Endometrial microvascular endothelial cells (primary cell): Measurements from ENCODE around the gene GAS6. TPM values are rescaled to one million over a fixed set of nuclear protein-coding genes. Genes with fewer than 3 reads are reported as not detected.
"Not testable (repeated sequence)": the region's sequence is repeated elsewhere in the genome, so short reads cannot be mapped to it uniquely, and the experiment has no call there.

Experiments
- in situ Hi-C: cut with HindIII; loops from 2 replicates; pipeline ENCODE4 v1.10.0; 2017; ENCODE audit warnings: low sequenced_read_pairs, low pct_unique_long_range_greater_than_20kb; ENCODE audit errors: inconsistent ontology term
- total RNA-seq: library from RNA; depleted of rRNA; stranded (reverse); fragments of >200 nt; gene quantifications from one replicate; pipeline ENCODE4 v1.2.3, GENCODE V29; 2015; ENCODE audit errors: inconsistent ontology term

GAS6 gene
- 36.1 TPM for total RNA-seq

DNA sequence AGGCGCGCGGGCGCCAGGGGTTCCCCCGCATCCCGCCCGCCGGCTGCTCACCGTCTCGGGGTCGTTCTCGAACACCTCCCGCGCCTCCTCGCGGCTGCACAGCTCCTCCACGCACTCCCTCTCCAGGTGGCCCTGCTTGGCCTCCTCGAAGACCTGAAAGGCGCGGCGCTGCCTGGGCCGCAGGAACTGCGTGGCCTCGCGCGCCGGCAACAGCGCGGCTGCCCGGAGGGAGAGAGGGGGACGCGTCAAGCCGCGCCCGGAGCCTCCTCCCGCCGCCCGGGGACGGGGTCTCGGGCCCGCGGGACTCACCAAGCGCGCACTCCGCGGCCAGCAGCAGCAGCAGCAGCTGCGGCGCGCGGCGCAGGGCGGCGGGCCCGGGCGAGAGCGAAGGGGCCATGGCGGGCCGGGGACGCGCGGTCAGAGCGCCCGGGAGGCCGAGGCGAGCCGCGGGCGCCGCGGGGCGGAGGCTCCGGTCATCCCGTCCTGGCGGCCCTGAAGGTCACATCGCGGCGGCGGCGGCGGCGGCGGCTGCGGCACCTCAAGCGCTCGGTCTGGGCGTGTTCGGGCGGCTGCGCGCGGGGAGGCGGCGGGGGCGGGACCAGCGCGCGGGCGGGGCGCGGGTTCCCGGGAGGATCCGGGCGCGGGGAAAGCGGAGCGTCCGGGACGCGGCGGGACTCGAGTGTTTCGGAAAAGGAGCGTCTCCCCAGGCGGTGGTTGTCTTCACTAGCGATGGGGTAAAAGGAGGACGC is at the start of gene GAS6:
Gene GAS6, minus strand, starts transcription at position 553 of the 749 bp plus-strand sequence. Its CDS starts 156 bp downstream, at position 397.
- in situ Hi-C loops, result no loop called here

DNA sequence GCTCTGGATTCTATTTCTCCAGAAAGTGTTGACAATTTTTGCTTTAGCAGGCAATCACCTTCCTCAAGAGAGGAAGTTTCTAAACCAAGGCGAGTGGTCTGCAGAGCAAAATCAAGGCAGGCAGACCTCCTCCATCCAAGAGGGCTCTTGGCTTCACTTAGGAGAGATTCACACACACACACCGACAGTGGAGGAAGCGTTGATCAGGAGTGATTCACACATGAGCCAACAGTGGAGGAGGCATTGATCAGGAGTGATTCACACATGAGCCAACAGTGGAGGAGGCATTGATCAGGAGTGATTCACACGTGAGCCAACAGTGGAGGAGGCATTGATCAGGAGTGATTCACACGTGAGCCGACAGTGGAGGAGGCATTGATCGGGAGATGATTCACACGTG is 49.5 kb upstream of the GAS6 start:
- in situ Hi-C loops, result not testable (repeated sequence)

DNA sequence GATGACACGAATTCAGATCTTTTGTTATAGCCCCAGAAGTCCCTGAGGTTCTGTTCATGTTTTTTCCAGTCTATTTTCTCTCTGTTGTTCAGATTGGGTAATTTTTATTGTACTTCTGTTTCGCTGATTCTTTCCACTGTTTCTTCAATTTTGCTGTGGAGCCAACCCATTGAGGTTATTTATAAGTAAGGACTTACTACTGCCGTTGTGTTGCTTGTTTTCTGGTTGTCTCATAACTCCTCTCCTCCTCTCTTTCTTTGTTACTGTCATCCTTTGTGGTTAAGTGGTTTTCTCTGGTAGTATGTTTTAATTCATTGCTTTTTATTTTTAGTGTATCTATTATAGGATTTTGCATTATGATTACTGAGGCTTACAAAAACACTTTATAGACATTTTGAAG is 48.7 kb upstream of the GAS6 start:
- in situ Hi-C loops, result no loop called here

DNA sequence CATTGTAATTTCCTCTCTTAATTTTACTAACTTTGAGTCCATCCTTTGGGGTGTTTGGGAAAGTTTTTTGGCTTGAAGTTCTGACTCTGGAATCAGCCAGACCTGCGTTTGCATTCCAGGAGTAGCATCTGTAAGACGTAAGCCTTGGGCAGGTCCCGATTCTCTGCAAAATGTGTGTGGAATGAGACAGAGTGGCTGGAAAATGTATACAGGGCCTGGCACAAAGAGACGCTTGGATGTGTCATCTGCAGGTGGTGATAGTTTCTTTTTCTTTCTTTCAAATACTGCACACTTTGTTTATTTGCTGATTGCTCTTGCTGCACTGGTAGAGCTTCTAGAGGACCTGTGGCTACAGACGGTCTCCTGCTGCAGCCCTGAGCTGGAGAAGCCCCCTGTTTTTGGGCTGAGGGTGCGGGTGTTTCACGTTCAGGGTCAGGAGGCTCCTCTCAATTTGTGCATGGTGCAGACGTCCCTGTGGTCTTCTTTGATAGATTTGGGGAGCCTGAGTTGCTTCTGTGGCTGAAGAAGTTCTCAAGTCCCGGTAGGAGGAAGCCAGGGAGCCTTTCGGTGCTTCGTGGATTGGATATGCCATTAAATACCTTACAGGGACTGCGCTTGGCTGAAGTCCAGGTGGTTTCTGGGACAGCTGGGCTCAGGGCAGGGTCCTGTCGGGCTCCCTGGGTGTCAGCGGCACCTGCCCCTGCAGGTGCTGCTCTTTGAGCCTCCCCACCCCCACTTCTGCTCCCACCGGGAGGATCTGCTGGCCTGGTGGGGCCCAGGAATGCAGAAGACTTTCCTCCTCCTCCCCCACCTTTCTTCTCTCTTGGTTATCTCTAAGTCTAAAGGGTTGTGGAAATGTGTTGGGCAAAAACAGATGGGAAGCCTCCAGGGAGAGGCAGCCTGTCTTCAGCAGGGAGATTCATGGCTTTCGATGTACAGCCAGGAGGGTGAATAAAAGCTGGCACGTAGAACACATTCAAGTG is 44.0 kb upstream of the GAS6 start:
- in situ Hi-C loops, result no loop called here

DNA sequence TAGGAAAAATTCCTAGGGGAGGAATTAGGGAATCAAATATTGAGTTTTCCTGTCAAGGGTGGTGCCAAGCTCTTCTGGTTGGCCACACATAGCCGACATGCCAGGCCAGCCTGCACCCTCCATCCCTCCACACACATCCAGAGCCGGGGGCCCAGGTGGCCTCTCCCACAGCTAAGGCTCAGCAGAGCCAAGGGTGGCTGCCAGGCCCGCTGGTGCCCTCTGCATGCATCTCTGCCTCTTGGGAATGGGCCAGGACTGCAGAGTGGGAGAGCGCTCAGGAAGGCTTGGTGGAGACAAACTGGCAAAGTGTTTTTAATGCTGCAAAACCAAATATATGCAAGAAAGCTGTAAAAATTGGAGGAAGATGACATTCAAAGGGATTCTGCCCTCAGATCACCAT is 42.7 kb upstream of the GAS6 start:
- in situ Hi-C loops, result no loop called here

DNA sequence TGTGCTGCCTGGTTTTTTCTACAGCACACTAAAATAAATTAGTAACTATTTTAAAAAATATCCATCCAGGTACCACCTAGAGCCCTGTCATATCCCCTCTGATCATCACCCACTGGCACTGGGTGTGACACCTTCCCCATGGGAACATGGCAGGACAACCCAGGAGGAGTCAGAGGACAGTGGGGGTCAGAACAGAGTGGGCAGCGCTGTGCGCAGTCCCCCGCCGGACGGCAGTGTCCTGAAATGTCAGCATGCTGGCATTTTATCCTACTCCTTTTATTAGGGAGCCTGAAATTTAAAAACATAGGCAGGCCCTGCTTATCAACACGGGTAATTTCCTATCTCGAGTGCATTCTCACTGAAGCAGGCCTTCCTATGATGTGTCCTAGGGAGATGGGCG is 42.1 kb upstream of the GAS6 start:
- in situ Hi-C loops, result no loop called here

DNA sequence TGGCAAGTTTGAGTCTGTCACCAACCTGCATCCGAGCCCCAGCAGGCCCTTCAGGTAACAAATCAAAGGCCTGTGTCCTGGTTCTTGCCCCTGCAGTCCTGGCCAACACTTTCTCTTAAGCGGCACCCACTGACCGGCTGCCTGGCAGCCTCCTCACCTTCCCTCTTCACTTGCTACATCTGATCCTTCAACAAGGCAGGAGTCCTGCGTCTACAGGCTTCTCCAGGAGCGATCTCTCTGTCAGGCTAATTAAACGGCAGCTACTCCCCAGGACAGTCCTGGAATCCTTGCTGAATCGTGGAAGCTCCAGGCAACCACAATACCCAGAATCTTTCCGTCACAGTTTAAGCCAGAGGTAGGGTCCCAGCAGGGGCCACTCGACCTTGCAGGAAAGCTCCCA is 41.1 kb upstream of the GAS6 start:
- in situ Hi-C loops, result no loop called here

DNA sequence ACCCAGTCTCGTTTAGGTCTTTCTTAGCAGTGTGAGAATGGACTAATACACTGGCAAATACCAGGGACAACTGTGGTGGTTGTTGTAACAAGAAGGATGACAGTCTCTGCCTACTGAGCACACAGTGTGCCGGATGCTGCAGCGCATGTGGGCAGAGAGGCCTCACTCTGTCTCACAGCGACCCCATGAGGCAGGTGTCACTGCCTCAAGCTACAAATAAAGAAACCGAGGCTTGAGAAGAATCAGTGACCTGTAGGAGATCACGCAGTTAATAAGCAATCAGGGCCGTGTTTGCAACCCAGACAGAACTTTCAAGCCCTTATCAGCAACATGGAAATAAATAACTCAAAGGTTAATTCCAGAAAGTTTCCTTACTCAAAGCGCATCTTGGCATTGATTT is 40.5 kb upstream of the GAS6 start:
- in situ Hi-C loops, result no loop called here

DNA sequence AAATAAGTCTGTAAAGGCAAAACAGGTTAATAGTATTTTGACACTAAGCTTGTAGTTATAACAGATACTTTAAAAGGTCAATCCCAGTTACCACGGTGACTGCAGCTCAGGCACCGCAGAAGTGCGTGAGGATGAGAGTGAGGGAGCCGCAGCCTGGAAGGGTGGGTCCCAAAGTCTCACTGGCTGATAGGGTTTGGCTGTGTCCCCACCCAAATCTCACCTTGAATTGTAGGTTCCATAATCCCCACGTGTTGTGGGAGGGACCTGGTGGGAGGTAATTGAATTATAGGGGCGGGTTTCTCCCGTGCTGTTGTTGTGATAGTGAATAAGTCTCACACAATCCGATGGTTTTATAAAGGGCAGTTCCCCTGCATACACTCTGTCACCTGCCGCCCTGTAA is 40.0 kb upstream of the GAS6 start:
- in situ Hi-C loops, result no loop called here

DNA sequence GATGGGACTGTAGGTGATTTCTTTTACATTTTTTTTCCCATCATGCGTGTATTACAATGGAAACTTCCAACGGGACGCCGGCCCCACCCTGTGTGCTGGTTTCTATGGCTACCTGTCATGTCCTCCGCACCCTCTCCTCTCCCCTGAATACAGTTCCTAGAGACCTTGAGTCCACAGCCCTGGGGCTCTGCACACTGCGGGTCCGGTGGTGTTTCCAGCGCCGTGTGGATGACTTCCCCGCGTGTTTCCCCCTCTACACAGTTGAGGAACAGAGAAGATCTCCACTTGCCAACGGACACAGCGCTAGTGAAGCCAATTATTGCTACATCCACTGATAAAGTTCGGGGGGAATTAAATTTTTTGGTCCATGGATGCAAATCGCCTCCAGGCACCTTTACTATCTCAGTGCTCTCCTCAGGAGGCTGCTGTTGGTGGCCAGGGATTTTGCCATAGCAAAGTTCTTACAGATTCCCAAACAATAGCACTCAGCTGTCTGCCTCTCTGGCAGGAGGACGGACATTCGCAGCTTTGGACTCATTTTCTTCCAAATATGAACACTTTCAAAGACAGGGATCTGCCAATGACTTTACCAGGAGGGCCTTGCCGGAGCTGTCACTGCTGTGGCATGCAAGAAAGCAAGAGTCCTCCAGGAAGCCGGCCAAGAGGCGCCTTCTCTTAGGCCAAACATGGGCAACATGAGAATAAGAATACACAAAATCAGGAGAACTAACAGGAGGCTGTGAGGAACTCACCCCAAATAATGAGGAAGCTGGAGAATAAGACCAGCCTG is 39.3 kb upstream of the GAS6 start:
- in situ Hi-C loops, result no loop called here

DNA sequence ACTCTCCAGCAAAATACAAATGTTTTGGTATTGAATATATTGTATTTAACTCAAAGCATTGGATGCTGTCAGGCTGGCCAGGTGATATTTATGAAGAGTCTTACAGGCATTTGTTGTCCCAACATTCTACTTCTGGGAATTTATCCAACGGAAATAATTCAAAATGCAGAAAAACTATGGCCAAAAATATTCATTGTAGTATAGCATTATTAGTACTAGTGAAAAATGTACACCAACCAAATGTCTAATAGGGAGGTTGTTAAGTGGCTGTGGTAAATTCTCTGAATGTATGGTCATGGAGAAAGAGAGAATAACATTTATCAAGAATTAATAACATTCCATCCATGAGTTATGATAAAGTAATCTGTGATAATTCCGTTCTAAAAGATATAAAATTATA is 38.6 kb upstream of the GAS6 start:
- in situ Hi-C loops, result no loop called here

DNA sequence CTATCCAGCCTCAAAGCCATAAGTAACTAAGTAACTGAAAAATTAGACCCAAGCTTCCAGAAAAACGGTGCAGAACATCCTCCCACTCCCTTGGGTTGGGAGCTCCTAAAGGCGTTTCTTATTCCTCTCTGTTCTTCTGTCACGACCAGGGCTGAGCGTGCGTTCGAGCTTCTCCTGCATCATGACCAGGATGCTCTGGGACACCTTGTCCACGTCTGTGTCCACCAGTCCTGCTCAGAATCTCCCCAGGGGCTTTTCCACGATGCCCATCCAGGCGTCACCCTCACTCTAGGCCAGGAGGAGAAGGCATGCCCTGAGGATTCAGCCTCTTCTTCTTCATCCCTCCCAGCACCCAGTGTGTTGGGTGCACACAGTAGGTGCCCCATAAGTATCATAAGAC is 37.8 kb upstream of the GAS6 start:
- in situ Hi-C loops, result no loop called here

DNA sequence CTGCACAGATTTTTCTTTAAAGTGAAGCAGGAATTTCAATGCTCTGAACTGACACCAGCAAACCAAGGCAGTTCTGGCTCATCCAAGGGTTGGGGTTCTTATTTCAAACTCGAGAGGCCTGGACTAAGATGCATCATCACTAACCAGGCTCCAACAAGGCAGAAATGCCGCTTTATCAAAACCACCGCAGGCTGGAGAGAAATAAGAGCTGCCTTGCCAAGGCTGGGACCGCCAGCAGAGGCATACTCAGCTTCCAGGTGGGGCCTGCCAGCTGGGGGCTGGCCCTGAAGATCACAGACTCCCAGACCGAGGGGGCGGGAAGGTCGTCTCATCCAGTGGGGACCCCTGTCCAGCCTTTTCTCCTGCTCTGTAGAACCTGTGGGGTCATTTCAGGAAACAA is 37.4 kb upstream of the GAS6 start:
- in situ Hi-C loops, result no loop called here

DNA sequence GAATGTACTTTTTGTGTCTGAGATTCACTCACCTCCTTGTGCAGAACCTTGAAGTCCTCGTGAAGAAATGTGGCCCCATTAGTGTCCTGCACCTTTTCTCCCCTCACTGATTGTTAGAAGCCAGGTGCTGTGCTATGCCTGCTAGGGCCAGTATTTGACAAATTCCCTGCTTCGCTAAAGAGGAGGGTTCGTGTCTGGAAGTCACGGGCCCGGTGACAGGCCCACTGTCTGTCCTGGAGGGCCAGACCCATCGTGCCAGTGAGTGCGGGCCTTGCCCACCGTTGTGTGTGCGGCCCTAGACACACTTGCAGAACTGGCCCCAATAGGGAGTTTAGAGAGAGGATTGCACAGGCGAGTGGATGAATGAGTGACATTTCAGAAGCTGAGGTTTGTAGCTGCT is 36.8 kb upstream of the GAS6 start:
- in situ Hi-C loops, result no loop called here

DNA sequence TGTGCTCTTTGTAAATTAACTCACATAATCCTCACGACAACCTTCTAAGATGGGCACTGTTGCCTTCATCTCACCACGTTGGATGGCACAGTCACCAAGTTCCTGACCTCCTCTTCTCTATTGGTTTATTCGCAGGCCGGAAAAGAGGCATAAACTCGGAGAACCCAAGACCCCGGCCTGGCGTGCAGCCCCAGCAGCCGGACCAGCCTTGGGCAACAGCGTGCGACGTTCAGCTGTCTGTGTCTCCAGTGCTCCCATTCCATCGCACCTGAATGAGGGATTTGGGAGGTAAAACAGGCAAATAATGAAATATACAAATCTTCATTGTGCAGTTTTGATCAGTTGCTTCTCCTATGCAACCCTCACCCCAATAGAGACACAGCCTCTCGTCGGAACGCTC is 34.5 kb upstream of the GAS6 start:
- in situ Hi-C loops, result no loop called here

DNA sequence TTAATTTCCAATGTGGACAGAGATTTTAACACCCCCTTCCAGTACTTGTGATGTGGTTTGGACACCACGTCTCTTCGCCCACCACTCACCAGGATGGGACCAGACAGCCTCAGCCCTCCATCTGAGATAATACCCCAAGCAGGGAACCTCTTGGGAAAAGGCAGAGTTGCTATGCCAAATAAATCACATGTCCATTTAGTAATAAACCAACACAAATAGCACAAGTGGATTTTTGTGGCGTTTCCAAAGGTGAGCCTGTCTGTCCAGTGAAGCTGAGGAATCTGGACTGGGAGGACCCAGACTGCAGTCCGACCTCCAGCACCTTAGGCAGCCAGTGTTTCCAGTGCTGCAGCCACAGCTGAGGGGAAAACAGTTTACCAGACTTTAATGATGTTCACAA is 34.1 kb upstream of the GAS6 start:
- in situ Hi-C loops, result no loop called here

DNA sequence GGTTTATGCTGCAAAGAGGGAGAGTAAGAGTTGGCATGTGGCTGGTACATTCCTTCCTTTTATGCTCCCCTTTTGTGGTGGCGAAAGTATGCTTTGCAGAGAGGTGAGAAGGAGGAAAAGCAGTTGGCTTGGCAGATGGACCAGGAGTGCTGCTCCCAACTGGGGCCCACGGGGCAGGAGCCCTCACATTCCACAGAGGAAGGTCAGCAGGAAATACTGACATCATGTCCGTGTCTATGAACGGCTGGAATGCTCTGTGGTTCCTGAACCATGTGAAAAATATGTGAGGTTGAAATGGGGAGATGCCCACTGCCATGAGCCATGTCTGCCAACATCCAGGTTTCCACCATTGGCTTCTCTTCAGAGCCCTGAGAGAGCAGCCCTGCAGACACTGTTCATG is 33.3 kb upstream of the GAS6 start:
- in situ Hi-C loops, result no loop called here

DNA sequence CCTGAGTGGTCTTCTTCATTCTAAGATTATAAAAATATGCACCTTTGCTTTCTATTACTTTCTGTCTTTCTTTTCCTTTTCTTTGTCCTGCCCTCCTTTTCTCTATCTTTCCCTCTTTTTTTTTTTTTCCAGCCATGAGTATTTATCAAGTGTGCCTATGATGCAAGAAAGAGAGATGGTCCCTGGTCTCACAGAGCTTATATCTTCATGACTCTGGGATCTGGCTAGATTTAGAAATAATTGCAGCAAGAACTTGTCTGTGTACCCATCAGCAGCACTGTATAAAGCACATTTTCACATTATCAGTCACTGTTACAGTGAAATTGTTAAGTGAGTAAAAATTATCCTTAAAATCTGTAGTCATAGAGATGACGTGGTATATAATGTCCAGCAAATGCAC is 31.6 kb upstream of the GAS6 start:
- in situ Hi-C loops, result no loop called here

DNA sequence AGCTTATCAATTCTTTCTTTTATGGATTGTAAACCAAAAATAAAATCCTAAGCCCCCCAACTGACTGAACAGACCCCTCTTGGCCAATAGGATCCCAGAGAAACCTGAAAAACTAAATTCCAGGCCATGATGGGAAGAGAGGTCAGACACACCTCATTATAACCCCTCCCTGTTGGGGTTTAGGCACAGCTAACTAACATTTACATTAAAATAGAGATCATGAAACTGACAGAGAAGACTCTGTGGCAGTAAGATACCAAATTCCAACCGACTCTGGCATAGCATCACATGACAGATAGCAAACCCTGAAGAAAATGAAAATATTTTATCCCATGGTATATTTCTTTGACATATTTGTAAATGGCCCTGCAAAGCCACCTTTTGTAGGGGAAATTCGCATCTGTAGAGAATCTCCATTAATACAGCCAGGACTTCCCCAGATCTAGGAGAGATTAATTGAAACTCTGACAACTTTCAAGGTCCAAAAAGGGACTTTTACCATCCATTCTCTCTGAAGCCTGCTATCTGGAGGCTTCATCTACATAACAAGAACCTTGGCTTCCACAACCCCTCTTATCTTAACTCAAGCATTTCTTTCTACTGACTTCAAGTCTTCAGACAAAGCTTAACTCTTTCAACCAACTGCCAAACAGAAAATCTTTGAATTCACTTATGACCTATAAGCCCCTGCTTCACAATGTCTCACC is 27.1 kb upstream of the GAS6 start:
- in situ Hi-C loops, result no loop called here
